NOMO-1 (cell line): ENCODE results near the gene CD72.
"Not testable (repeated sequence)": the region's sequence is repeated elsewhere in the genome, so short reads cannot be mapped to it uniquely, and the experiment has no call there.

Experiments
- DNase-seq, 2 experiments: peaks; one replicate each; lab custom pipeline; 2025; ENCODE audit not compliant: unreplicated experiment in 2 of 2; lab: John Stamatoyannopoulos, UW

The CD72 gene

DNA sequence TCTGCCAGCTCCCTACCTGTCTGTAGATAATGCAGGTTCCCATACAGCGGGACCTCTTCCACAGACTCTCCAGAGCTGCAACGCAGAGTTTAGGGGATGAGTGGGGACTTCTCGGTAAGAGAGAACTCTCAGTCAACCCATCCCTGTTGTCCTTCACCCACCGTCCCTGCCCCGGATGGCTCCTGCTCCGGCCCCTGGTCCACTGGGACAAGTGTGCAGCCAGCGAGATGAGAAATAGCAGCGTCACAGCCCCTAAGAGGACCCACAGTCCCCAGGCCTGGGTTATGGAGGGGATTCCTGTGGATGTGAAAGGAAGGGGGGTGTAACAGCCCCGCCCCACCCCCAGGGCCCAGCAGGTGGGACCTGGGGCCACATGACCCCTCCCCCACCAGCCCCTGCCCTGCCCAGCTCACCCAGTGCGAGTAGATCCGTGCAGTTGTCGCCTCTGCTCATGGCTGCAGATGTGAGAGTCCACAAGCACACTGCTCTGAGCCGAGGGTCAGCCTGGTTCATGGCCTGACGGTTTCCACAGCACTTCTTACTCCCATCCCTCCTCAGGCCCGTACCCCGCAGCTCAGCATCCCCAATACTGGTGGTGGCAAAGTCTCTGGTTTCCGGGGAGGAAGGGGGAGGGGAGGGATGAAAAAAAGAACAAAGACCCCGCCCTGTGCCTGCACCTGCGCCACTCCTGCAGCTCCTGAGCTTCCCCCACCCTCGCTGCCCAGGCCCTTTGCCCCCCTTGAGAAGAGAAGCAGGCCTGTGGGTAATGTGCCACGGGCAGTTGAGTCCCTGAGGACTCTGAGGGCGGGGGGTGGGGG, 32.3 kb upstream of the CD72 start, which contains the start of gene SIT1:
TSS of gene SIT1 (minus strand) at position 591 of the 818 bp plus-strand sequence. CDS start at position 513, 78 bp downstream.
- DNase-seq, result no peak

DNA sequence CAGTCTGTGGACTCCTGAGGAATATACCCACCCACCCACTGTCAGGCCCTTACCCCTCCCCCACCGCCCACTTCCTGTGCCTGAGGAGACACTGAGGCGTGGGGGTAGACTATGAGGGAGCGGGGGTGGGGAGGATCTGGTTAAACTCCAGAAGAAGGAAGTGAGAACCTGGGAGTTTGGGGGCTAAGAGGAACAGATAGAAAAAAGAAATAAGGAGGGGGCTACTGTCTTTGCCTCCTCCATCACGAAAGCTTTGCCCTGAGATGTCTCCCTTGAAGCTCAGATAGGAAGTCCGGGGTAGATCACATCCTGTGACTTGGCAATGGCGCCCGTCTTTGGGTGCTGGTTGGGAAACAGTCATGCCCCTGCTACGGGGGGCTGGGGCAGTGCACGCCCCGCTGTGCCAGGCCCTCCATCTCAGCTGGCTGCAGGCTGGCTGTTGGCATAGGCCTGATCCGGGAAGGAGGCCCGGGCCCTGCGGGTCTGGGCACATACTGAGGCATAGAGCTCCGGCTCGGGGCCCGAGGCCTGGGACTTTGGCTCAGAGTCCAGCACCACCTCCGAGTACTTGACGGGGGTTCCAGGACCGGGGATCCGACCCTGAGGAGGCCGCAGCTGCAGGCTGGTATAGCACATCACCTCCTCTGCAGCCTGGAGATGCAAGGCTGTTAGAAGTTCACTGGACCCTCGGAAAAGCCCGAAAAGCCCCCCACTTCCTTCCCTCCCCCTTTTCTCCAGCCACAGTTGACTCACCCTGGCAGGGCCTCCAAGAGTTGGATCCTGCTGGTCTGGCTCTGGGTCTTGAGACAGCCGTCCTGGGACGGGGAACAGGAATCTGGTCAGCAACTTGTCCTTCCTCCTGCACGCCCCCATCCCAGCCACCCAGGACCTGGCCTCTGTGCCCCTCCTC, 31.5 kb upstream of the CD72 start:
- DNase-seq, result peak in 1 of 2 experiments; percentile 51

DNA sequence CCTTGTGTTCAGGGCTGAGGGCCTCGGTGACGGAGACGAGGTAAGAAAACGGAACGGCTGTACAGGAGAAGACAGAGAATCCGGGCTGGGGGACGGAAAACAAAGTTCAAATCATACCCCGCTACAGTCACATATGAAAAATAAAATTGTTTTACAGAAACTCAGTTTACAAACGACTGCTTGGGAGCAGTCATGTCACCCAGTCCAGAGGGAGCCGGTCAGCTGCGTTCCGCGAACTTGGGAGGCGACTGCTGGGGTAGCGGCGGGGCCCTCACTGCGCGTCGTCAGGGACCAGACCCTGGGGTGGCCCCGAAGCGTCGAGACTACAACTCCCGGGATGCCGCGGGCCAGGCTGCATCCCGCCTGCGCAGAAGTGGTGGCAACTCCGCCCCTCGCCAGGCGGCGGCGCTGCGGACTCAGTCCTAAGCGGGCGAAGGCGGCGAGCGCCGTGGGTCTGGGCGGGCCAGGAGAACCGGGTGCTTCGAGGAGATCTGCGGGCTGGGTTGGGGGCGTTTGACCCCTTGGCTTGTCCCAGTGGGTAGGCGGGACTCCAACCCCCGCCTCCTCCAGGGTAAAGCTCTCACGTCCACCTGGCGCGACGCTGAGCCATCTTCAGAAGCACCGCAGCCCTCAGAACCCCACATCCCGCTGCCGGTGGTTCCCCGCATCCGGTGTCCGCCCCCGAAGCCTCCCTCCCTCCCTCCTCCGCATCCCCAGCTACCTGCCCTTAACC, 28.5 kb upstream of the CD72 start:
- peak; percentile 97 for DNase-seq

DNA sequence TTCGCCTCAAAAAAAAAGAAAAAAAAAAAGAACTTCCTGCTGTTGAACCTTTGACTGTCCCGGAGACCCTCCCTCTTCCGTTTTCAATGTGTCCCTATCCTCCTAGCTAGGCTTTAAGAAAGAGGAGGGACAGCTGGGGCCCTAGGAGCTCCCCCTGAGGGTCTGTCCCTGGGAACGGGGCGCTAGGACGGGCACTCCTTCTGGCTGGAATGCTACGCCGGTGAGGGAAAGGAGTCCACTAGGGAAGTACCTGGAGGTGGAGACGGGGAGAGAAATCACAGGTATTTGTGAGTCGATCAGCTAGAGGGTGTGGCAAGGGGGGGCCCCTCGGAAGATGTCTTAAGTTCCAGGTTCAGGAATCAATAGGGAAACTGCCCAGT, 27.9 kb upstream of the CD72 start:
- DNase-seq, result no peak

DNA sequence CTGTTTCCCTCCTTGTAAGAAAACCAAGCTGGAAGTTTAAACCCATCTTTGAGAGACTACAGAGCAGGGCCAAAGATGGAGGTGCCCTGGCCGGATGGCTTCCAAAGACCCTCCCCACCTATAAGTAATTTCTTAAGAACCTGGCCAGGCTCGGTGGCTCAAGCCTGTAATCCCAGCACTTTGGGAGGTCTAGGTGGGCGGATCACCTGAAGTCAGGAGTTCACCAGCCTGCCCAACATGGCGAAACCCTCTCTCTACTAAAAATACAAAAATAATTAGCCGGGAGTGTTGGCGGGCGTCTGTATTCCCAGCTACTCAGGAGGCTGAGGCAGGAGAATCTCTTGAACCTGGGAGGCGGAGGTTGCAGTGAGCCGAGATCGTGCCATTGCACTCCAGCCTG, 27.5 kb upstream of the CD72 start:
- not testable (repeated sequence) for DNase-seq

DNA sequence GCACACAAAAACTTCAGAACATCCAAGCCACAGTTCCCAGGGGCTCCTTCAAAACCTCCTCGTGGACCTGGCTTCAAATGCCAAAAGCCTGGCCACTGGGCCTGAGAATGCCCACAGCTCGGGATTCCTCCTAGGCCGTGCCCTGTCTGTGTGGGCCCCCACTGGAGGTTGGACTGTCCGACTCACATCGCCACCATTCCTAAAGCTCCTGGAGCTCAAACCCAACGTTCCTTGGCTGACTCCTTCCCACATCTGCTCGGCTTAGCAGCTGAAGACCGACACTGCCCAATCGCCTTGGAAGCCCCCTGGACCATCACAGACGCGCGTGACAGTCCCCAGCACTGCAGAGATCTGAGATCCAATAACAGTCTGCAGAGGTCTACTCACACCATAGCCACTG, 24.8 kb upstream of the CD72 start:
- DNase-seq, result no peak

DNA sequence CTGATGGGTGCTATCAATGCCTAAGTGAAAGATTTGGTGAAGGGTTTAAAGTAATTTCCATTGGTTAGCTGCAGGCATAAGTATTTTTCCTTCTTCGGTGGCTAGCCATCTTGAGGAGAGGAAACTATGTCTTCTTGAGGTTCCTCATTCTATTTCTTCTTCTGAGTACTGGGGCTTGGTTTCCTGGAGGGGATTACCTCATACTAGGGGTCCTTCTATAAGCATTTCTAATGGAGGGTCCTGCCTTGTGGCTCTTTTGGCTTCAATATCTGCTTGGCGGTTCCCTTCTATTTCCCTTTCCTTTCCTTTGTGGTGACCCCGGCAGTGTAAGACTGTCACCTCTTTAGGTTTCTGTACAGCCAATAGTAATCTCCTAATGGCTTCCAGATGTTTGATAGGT, 23.3 kb upstream of the CD72 start:
- DNase-seq, result peak in 1 of 2 experiments; percentile 32

DNA sequence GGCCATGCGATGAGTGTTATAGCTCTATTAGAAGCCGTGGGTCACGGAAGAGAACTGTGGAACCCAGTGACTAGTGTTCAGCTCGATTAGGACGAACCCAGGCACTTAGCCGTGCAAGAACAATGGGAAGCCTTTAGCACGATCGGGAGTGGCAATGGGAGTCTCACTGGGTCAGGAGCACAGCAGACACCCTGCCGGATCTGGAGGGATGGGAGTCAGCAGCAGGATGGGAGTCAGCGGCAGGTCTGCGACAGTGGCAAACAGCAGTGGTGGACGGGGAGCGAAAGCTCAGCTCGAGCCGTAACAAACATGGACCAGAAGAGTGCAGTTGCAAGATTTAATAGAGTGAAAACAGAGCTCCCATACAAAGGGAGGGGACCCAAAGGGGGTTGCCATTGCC, 22.2 kb upstream of the CD72 start:
- DNase-seq, result not testable (repeated sequence)

DNA sequence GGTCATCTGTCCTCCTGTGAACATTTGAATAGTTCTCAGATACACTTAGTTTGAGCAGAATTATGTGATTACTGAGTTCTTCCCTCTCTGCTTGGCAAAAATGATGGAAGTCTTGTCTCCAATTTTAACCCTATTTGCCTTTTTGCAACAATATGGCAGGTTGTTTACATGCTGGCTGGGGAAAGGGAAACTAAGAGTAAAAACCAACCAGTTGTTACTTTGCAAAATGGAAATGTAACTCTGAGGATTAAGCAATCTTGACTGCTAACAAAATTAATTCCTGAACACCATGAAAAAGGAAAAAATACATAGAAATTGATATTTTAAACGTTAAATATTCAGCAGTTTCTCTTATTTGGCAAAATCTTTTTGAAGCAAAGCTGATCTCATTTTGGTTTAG, 21.4 kb upstream of the CD72 start:
- DNase-seq, result peak in 1 of 2 experiments; percentile 19

DNA sequence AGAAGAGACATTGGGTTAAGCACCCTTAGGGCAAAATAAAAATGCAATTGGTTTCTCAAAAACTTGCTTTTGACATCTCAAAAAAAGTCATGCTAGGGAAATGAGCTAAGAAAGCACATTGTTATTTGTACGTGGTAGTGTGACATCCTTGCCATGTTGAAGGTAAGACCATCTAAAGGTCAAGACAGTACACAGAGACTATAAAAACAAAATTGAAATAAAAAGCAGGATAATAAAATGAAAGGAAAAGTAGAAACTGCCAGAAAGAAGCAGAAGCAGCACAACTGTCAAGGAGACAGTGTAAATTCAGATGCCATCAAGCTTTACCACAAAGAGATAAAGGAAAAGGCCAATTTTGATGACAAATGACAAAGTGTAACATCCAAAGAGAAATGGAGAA, 21.0 kb upstream of the CD72 start:
- DNase-seq, result not testable (repeated sequence)

DNA sequence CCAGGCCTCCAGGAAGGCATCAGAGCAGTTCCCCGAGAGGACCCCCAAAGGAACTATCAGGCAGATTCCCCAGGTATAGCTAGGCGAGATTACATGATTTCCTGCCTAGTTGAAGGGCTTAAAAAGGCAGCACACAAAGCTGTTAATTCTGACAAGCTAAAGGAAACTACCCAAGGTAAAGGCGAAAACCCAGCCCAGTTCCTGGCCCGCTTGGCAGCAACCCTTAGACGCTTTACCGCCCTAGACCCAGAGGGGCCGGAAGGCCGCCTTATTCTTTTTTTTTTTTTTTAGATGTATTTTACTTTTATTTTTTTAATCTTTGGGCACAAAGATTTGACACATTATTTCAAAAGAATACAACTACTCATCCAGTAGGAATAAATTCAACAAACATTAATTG, 20.5 kb upstream of the CD72 start:
- DNase-seq, result not testable (repeated sequence)

DNA sequence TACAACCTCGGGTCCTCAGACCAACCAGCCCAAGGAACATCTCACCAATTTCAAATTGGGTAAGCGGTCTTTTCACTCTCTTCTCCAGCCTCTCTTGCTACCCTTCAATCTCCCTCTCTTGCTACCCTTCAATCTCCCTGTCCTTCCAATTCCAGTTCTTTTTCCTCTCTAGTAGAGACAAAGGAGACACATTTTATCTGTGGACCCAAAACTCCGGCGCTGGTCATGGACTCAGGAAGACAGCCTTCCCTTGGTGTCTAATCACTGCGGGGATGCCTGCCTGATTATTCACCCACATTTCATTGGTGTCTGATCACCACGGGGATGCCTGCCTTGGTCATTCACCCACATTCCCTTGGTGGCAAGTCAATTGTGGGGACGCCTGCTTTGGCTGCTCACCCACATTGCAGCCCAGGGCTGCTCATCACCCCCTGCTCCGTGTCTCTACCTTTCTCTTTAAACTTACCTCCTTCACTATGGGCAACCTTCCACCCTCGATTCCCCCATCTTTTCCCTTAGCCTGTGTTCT, 19.3 kb upstream of the CD72 start:
- DNase-seq, result not testable (repeated sequence)

DNA sequence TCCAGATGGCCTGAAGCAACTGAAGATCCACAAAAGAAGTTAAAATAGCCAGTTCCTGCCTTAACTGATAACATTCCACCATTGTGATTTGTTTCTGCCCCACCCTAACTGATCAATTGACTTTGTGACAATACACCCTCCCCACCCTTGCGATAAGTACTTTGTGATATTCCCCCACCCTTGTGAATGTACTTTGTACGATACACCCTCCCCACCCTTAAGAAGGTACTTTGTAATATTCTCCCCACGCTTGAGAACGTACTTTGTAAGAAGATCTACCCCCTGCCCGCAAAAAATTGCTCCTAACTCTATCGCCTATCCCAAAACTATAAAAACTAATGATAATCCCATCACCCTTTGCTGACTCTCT, 18.6 kb upstream of the CD72 start:
- not testable (repeated sequence) for DNase-seq

DNA sequence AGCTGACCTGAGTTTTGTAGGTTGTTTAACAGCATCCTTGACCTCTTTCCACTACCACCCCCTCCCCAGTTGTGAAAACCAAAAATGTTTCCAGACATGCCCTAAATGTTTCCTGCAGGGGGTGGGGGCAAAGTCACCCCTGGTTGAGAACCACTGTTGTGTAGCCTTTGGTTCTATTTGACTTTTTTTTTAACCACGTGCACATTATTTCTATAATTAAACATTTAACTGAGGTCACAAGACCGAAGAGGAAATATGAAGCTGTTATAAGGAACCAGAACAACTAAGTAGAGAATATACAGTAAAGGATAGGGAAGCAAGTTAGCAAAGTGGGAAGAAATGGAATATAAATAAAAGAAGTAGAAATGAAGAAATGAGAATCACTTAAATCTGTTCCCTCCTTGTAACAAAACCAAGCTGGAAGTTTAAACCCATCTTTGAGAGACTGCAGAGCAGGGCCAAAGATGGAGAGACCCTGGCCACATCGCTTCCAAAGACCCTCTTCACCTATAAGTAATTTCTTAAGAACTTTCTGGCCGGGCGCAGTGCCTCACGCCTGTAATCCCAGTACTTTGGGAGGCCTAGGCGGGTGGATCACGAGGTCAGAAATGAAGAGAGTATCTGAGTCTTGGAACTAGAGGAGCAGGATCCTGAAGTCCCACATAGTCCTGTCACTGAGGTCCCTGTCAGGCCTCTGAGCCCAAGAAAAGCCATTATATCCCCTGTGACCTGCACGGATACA, 18.1 kb upstream of the CD72 start:
- DNase-seq, result peak in 1 of 2 experiments; percentile 54

DNA sequence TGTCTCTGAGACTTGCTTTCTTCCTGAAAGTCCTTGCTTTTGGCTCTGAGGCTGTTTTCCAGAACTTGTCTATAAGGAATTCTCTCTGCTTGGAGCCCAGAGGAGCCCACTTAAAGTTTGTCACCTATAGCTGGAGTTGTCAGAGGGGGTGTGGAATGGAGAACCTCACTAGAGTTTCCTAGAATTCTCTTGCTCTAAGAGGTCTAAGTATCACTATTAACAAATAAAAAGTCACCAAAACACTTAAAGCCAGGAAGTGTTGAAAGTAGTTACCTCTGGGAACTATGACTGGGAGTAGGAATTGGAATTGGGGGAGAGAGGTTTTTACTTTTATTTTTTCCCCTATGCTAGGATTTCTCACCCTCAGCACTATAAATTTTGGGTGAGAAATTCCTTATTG, 17.5 kb upstream of the CD72 start:
- DNase-seq, result no peak

DNA sequence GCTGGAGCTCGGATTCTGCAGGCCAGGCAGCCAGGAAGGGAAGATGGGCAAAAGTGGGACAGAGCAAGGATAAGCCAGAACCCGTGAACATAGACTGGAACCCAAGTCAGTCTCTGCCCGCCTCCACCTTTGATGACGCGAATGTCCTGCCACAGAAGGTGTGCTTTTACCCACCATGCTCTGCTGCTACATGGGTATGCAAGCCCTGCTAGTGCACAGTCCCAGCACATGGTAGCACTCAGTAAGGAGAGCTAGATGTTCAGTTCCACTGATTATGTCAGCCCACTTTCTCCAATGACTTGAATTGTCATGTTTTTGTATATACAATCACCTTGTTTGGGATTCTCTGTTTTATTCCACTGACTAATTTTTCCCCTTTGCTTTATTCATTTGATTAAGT, 11.4 kb upstream of the CD72 start:
- no peak for DNase-seq

DNA sequence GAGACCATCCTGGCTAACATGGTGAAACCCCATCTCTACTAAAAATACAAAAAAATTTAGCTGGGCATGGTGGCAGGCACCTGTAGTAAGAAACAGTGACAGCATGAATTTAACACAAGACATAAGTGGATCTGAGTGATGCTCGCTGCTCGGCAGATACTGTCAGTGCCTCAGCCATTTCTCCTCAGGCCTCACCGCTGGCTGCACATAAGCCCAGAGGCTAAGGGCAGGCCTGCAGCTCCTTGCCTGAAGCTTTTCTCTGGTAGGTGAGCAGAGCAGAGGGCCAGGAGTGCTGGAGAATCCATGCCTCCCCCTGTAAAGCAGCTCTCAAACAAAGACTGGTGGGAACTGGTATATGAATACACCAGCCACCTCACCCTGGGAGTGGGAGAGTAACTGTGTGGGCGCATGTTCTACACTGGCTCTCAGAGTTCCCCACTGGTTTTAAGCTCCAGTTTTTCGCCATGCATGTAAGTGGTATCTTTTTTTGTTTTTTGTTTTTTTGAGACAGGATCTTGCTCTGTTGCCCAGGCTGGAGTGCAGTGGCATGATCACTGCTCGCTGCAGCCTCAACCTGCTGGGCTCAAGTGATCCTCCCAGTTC, 10.3 kb upstream of the CD72 start:
- no peak for DNase-seq

DNA sequence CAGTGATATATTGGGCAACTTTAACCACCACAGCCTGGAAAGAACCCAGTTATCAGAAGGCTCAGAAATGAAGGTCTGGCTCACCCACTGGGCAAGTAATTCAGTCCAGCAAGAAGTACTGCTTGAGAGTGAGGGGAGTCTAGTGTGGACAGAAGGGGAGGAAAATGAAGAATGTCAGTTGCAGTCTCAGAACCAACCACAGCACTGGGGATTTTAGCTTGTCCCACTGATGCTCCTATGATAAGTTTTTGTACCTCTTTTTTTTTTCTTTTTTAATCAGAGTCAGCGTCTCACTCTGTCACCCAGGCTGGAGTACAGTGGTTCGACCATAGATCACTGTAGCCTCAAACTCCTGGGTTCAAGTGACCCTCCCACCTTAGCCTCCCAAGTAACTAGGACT, 9.4 kb upstream of the CD72 start:
- no peak for DNase-seq

DNA sequence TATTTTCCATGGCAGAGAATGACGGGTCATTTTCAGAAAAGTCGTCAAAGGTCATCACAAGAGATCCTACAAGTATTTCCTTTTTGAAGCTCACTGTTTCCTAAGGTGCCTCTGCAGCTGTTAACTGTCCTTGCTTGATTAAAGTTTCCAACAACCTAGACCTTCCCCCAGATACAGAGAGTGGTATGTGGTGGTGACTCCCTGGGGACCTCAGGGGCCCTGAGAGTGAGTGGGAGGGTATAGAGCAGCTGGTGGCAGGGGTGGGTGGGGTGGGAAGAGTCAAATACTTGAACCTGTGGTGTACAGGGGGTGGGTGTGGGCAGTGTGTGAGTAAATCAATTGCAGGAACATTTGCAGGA, 1.6 kb upstream of the CD72 start:
- no peak for DNase-seq
